ENCODE measurements around the gene TAL2. TPM values are rescaled to one million over a fixed set of nuclear protein-coding genes. Genes with fewer than 3 reads are reported as not detected.

Gene TAL2
- total RNA-seq, 1 experiment from 2014 or later = 0.50 TPM

DNA sequence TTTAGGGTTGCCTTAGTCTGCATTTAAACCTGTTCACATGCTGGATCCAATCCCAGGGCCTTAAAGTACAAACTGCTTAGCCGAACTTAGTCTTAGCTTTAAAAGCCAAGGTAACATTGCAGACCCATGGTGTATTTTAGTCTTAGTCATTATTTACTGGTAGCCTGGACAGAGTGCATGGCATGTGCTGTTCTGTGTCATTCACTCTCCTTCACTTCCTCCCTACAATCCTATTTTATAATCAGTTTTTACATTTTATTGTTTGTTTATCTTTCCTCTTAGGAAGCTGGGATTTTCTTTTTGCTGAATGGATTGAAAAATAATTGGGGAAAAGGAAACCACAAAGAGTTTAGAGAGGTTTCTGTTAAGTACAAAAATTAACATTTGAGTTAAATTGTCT lies 29.4 kb upstream of the TAL2 start:
- H3K23me2 ChIP-seq (ENCODE audit: insufficient read length, low read depth, low read length, poor library complexity, severe bottlenecking) = no peaks in the 10 kb centered on the region

More for the DNA sequence above, 29.4 kb upstream of the TAL2 start:
- no peak overlapping the region for H3K4ac ChIP-seq (ENCODE audit: low read depth, low read length)
- H4K5ac ChIP-seq (ENCODE audit: insufficient read length, low read depth, low read length) = no peak overlapping the region
- H3K4me1 ChIP-seq (ENCODE audit: insufficient read depth, low read length) = no peaks in the 10 kb centered on the region
- no peak overlapping the region for H3K23ac ChIP-seq (ENCODE audit: insufficient read length, low read depth, low read length)
- no peaks in the 10 kb centered on the region for H3K4me1 Mint-ChIP-seq
- H2AK5ac ChIP-seq (ENCODE audit: insufficient read length, low read length) = no peak overlapping the region
- no peak overlapping the region for H4K91ac ChIP-seq (ENCODE audit: insufficient read length, low read depth, low read length)
- no peaks in the 10 kb centered on the region for H3K27me3 ChIP-seq (ENCODE audit: insufficient read depth, low read length)
- no peak overlapping the region for H2BK15ac ChIP-seq (ENCODE audit: low read depth, low read length)
- H3K27ac ChIP-seq (ENCODE audit: insufficient read length, low read depth, low read length) = no peak overlapping the region
- H2BK20ac ChIP-seq (ENCODE audit: low read depth, low read length, poor library complexity, severe bottlenecking) = no peak overlapping the region
- no peak overlapping the region for H3K27ac Mint-ChIP-seq
- H3K36me3 Mint-ChIP-seq (ENCODE audit: insufficient read depth in 1 of 3, low read depth in 3 of 3) = no peaks in the 10 kb centered on the region; a peak in 1 of 7 replicates
- no peak overlapping the region for H3T11ph ChIP-seq (ENCODE audit: low read length)
- no peak for DNase-seq
- no peak overlapping the region for H2AFZ ChIP-seq (ENCODE audit: low read length)
- WGBS (ENCODE audit: extremely low coverage, insufficient read length, low lambda C conversion rate) = no CpG with 5 or more reads among the region's 1 CpG
- no peaks in the 10 kb centered on the region for H3K79me1 ChIP-seq (ENCODE audit: insufficient read depth, low read depth, low read length, poor library complexity, severe bottlenecking)
- no peak overlapping the region for H3K18ac ChIP-seq (ENCODE audit: insufficient read length, low read depth, low read length)
- TF ChIP-seq, protein P1, sequence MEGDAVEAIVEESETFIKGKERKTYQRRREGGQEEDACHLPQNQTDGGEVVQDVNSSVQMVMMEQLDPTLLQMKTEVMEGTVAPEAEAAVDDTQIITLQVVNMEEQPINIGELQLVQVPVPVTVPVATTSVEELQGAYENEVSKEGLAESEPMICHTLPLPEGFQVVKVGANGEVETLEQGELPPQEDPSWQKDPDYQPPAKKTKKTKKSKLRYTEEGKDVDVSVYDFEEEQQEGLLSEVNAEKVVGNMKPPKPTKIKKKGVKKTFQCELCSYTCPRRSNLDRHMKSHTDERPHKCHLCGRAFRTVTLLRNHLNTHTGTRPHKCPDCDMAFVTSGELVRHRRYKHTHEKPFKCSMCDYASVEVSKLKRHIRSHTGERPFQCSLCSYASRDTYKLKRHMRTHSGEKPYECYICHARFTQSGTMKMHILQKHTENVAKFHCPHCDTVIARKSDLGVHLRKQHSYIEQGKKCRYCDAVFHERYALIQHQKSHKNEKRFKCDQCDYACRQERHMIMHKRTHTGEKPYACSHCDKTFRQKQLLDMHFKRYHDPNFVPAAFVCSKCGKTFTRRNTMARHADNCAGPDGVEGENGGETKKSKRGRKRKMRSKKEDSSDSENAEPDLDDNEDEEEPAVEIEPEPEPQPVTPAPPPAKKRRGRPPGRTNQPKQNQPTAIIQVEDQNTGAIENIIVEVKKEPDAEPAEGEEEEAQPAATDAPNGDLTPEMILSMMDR (conservative IDR thresholded peaks at IDR 0.05) = no peak
- H3K14ac ChIP-seq (ENCODE audit: insufficient read depth, low read length) = no peak overlapping the region
- no peaks in the 10 kb centered on the region for H3K27me3 Mint-ChIP-seq (ENCODE audit: low read depth)
- H2BK120ac ChIP-seq (ENCODE audit: low read depth, low read length, poor library complexity, severe bottlenecking) = no peak overlapping the region
- no peaks in the 10 kb centered on the region for H3K9me3 ChIP-seq (ENCODE audit: control insufficient read depth, low read depth, low read length)
- H3K9me3 Mint-ChIP-seq = no peaks in the 10 kb centered on the region
- no peak overlapping the region for H2BK12ac ChIP-seq (ENCODE audit: insufficient read length, low read depth, low read length)
- H3K9ac ChIP-seq (ENCODE audit: extremely low read depth, insufficient read length, low read length) = no peak overlapping the region
- no peak overlapping the region for H3K56ac ChIP-seq (ENCODE audit: insufficient read length, low read depth, low read length)
- H3K79me2 ChIP-seq (ENCODE audit: insufficient read depth, low read length) = no peaks in the 10 kb centered on the region
- no peak overlapping the region for H4K8ac ChIP-seq (replicated peaks; ENCODE audit: insufficient read length, low read depth, low read length)
- no peak overlapping the region for H2BK5ac ChIP-seq (ENCODE audit: insufficient read length, low read length)
- no peaks in the 10 kb centered on the region for H4K20me1 ChIP-seq (ENCODE audit: control insufficient read depth, insufficient read depth, insufficient read length)
- H3K4me2 ChIP-seq (ENCODE audit: insufficient read depth, insufficient read length, low read length) = no peak overlapping the region
- no peak overlapping the region for H3K4me3 Mint-ChIP-seq

Data from H9 (cell line).